Measurements from ENCODE around the gene MVB12B.

MVB12B gene

GRCh38 chr9:126298063-126298801 lies 28.4 kb upstream of the MVB12B start:
- TF ChIP-seq SIN3A (IDR thresholded peaks at IDR 0.05; ENCODE audit: borderline replicate concordance, insufficient read depth, low read length) (no peak), POLR2AphosphoS5 (IDR thresholded peaks at IDR 0.05; ENCODE audit: low read depth, low read length) (no peak), FOXP2 (optimal IDR thresholded peaks at IDR 0.05; ENCODE audit: borderline replicate concordance, extremely low read depth, extremely low read length, insufficient read depth) (no peak), TAF1 (IDR thresholded peaks at IDR 0.05; ENCODE audit: borderline replicate concordance, insufficient read depth, low read length) (no peak)
- TF ChIP-seq, protein P1, sequence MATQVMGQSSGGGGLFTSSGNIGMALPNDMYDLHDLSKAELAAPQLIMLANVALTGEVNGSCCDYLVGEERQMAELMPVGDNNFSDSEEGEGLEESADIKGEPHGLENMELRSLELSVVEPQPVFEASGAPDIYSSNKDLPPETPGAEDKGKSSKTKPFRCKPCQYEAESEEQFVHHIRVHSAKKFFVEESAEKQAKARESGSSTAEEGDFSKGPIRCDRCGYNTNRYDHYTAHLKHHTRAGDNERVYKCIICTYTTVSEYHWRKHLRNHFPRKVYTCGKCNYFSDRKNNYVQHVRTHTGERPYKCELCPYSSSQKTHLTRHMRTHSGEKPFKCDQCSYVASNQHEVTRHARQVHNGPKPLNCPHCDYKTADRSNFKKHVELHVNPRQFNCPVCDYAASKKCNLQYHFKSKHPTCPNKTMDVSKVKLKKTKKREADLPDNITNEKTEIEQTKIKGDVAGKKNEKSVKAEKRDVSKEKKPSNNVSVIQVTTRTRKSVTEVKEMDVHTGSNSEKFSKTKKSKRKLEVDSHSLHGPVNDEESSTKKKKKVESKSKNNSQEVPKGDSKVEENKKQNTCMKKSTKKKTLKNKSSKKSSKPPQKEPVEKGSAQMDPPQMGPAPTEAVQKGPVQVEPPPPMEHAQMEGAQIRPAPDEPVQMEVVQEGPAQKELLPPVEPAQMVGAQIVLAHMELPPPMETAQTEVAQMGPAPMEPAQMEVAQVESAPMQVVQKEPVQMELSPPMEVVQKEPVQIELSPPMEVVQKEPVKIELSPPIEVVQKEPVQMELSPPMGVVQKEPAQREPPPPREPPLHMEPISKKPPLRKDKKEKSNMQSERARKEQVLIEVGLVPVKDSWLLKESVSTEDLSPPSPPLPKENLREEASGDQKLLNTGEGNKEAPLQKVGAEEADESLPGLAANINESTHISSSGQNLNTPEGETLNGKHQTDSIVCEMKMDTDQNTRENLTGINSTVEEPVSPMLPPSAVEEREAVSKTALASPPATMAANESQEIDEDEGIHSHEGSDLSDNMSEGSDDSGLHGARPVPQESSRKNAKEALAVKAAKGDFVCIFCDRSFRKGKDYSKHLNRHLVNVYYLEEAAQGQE (IDR thresholded peaks at IDR 0.05; ENCODE audit: insufficient read depth in 1 of 2, low read depth in 2 of 2, low read length in 2 of 2): no peak

- TF ChIP-seq, protein P1 (IDR thresholded peaks at IDR 0.05; ENCODE audit: insufficient read depth in 1 of 2, low read depth in 2 of 2, low read length in 2 of 2): no peak
- no peak for TF ChIP-seq FOXP2 (optimal IDR thresholded peaks at IDR 0.05; ENCODE audit: borderline replicate concordance, extremely low read depth, extremely low read length, insufficient read depth)
- TF ChIP-seq TAF1 (IDR thresholded peaks at IDR 0.05; ENCODE audit: borderline replicate concordance, insufficient read depth, low read length): no peak
- no peak for TF ChIP-seq POLR2AphosphoS5 (IDR thresholded peaks at IDR 0.05; ENCODE audit: low read depth, low read length)
- no peak for TF ChIP-seq SIN3A (IDR thresholded peaks at IDR 0.05; ENCODE audit: borderline replicate concordance, insufficient read depth, low read length)
These were observed 26.8 kb upstream of the MVB12B start for GRCh38 chr9:126299706-126300276.

DNA sequence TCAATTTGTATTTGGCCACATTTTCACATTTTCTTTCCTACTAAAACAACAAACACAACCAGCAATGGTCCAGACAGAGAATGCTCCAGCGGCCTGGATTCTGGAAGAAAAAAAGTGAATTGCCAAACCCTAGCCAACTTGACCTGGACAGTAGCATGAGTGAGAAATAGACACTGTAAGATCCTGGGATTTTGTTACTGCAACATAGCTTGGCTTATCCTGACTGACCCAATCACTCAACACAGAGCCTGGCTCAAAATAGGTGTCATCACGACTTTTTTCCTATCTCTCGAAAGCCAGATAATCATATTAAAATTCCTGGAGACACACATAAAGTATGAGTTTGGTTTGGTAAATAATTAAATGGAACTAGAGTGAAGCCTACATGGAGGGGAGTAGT lies 25.4 kb upstream of the MVB12B start:
- TF ChIP-seq SIN3A (IDR thresholded peaks at IDR 0.05; ENCODE audit: borderline replicate concordance, insufficient read depth, low read length) (no peak), TAF1 (IDR thresholded peaks at IDR 0.05; ENCODE audit: borderline replicate concordance, insufficient read depth, low read length) (no peak), POLR2AphosphoS5 (IDR thresholded peaks at IDR 0.05; ENCODE audit: low read depth, low read length) (no peak), FOXP2 (optimal IDR thresholded peaks at IDR 0.05; ENCODE audit: borderline replicate concordance, extremely low read depth, extremely low read length, insufficient read depth) (no peak)
- TF ChIP-seq, protein P1 (IDR thresholded peaks at IDR 0.05; ENCODE audit: insufficient read depth in 1 of 2, low read depth in 2 of 2, low read length in 2 of 2): no peak

- TF ChIP-seq SIN3A (IDR thresholded peaks at IDR 0.05; ENCODE audit: borderline replicate concordance, insufficient read depth, low read length) (no peak), TAF1 (IDR thresholded peaks at IDR 0.05; ENCODE audit: borderline replicate concordance, insufficient read depth, low read length) (no peak), FOXP2 (optimal IDR thresholded peaks at IDR 0.05; ENCODE audit: borderline replicate concordance, extremely low read depth, extremely low read length, insufficient read depth) (no peak), POLR2AphosphoS5 (IDR thresholded peaks at IDR 0.05; ENCODE audit: low read depth, low read length) (no peak)
- TF ChIP-seq, protein P1 (IDR thresholded peaks at IDR 0.05; ENCODE audit: insufficient read depth in 1 of 2, low read depth in 2 of 2, low read length in 2 of 2): no peak
These were observed 24.5 kb upstream of the MVB12B start for GRCh38 chr9:126301985-126302603.

Measured in PFSK-1 (cell line).